ENCODE data around the gene SFRP5. TPM values are rescaled to one million over a fixed set of nuclear protein-coding genes. Genes with fewer than 3 reads are reported as not detected.

SFRP5 gene
- total and polyA plus RNA-seq, 2 donors (not counting 3 experiments of a cell fraction or from before 2014, with no cell fraction given): not detected

- dilution Hi-C loops (cut with MboI; ENCODE audit: extremely low pct_ligation_motif_present, low sequenced_read_pairs) (no loop called here), intact Hi-C loops (cut with micrococcal nuclease) (no loop called here)
- DNase-seq (ENCODE audit: low read depth, low spot score) (no peak), FAIRE-seq (no peak)
- ChIA-PET POLR2A (no interaction called here), CTCF (interaction anchor here (0.9 to 1.0 kb wide), 2 partner anchors 11 to 12 kb away, joined by 3 to 4 read pairs; no protein-coding TSS in a partner anchor)
- no peak overlapping the region for H2AFZ ChIP-seq (ENCODE audit: low read depth, low read length)
- H3K36me3 ChIP-seq (ENCODE audit: control insufficient read depth in 2 of 2, extremely low read depth in 1 of 2, insufficient read depth in 2 of 2, low read length in 2 of 2): no peaks in the 10 kb centered on the region
- H3K27me3 ChIP-seq (ENCODE audit: control insufficient read depth in 2 of 2, insufficient read depth in 2 of 2, low read length in 2 of 2): peaks cover 2 to 5% of the 10 kb centered on the region in 2 experiments
- no peak overlapping the region for H3K9ac ChIP-seq (replicated peaks; ENCODE audit: extremely low read depth, insufficient read depth, low read length)
- TF ChIP-seq MAX (IDR thresholded peaks at IDR 0.05; ENCODE audit: insufficient read depth, insufficient read length) (no peak), CTCF (IDR thresholded peaks at IDR 0.05; ENCODE audit: extremely low read depth in 1 of 2, insufficient read depth in 1 of 2, low read depth in 1 of 2, low read length in 2 of 2) (no peak), GATA2 (IDR thresholded peaks at IDR 0.05; ENCODE audit: insufficient read depth, insufficient read length, low read depth, low read length) (no peak), FOS (IDR thresholded peaks at IDR 0.05; ENCODE audit: borderline replicate concordance, insufficient read depth, low read length) (no peak), POLR2A (IDR thresholded peaks at IDR 0.05; ENCODE audit: low read depth, low read length) (no peak), JUN (IDR thresholded peaks at IDR 0.05; ENCODE audit: borderline replicate concordance, insufficient read depth, insufficient read length, low read depth) (no peak), POLR2AphosphoS5 (IDR thresholded peaks at IDR 0.05; ENCODE audit: insufficient read depth, low read depth, low read length) (no peak), EZH2 (IDR thresholded peaks at IDR 0.05; ENCODE audit: borderline replicate concordance, low read depth, low read length, severe bottlenecking) (no peak), MYC (IDR thresholded peaks at IDR 0.05; ENCODE audit: low read depth, low read length) (no peak)
- no peaks in the 10 kb centered on the region for H3K9me3 ChIP-seq (replicated peaks; ENCODE audit: control insufficient read depth, insufficient read depth, low read length)
- H3K79me2 ChIP-seq (ENCODE audit: control insufficient read depth, insufficient read depth, low read length): no peaks in the 10 kb centered on the region
- BruUV-seq (replicated peaks): no TSS peak
- no peaks in the 10 kb centered on the region for H4K20me1 ChIP-seq (replicated peaks; ENCODE audit: control insufficient read depth, extremely low read depth, insufficient read depth, low read length)
- H3K27ac ChIP-seq (ENCODE audit: insufficient read depth, low read depth, low read length): no peak overlapping the region
- peaks cover 4% of the 10 kb centered on the region for H3K4me1 ChIP-seq (ENCODE audit: control insufficient read depth, extremely low read depth, insufficient read depth, low read length)
- no peak overlapping the region for H3K4me2 ChIP-seq (ENCODE audit: insufficient read depth, low read length)
- no peaks in the 10 kb centered on the region for H3K9me1 ChIP-seq (replicated peaks; ENCODE audit: control insufficient read depth, extremely low read depth, insufficient read depth, low read length)
- no peak overlapping the region for H3K4me3 ChIP-seq (replicated peaks in 1 of 3; ENCODE audit: insufficient read depth in 1 of 3, low read depth in 1 of 3, low read length in 3 of 3)
Observed at GRCh38 chr10:97779492-97779891, 7.7 kb upstream of the SFRP5 start.

All from endothelial cell of umbilical vein (primary cell).